IPS DF 19.7 (cell line): ENCODE data around the gene PTPRK.

ENCODE experiments used
- DNase-seq: peaks from one replicate; pipeline ENCODE4 v3.0.0-alpha.2; 2013; ENCODE audit warnings: low read depth, low spot score

PTPRK gene

GRCh38 chr6:128073389-128073788 lies 447.0 kb downstream of the PTPRK start:
- no peak for DNase-seq

- DNase-seq: no peak
Observed at GRCh38 chr6:128071212-128071611, 449.2 kb downstream of the PTPRK start.

- no peak for DNase-seq
Observed at GRCh38 chr6:128070406-128070805, 450.0 kb downstream of the PTPRK start.

- no peak for DNase-seq
Observed at GRCh38 chr6:128069188-128069587, 451.2 kb downstream of the PTPRK start.

- DNase-seq: no peak
Observed at GRCh38 chr6:128068119-128068479, 452.3 kb downstream of the PTPRK start.

GRCh38 chr6:128067446-128068118 lies 452.8 kb downstream of the PTPRK start:
- DNase-seq: no peak

GRCh38 chr6:128065072-128065471 lies 455.3 kb downstream of the PTPRK start:
- no peak for DNase-seq

- DNase-seq: no peak
Observed at GRCh38 chr6:128064540-128064895, 455.9 kb downstream of the PTPRK start.

GRCh38 chr6:128063850-128064539 lies 456.4 kb downstream of the PTPRK start:
- DNase-seq: no peak

GRCh38 chr6:128062882-128063603 lies 457.4 kb downstream of the PTPRK start:
- DNase-seq: no peak

- no peak for DNase-seq
Observed at GRCh38 chr6:128057946-128058345, 462.5 kb downstream of the PTPRK start.

- no peak for DNase-seq
Observed at GRCh38 chr6:128057541-128057940, 462.9 kb downstream of the PTPRK start.

- DNase-seq: no peak
Observed at GRCh38 chr6:128053109-128053508, 467.3 kb downstream of the PTPRK start.

GRCh38 chr6:128047989-128048388 lies 472.4 kb downstream of the PTPRK start:
- DNase-seq: no peak

- no peak for DNase-seq
Observed at GRCh38 chr6:128046033-128046432, 474.4 kb downstream of the PTPRK start.

GRCh38 chr6:128039543-128039942 lies 480.9 kb downstream of the PTPRK start:
- no peak for DNase-seq

GRCh38 chr6:128036808-128037570 lies 483.4 kb downstream of the PTPRK start:
- DNase-seq: no peak

- DNase-seq: no peak
Observed at GRCh38 chr6:128033156-128033555, 487.2 kb downstream of the PTPRK start.

- no peak for DNase-seq
Observed at GRCh38 chr6:128032042-128032441, 488.4 kb downstream of the PTPRK start.

GRCh38 chr6:128029826-128030225 lies 490.6 kb downstream of the PTPRK start:
- DNase-seq: no peak

- no peak for DNase-seq
Observed at GRCh38 chr6:128028183-128028582, 492.2 kb downstream of the PTPRK start.

- DNase-seq: no peak
Observed at GRCh38 chr6:128025478-128025877, 494.9 kb downstream of the PTPRK start.
